DMS153 (cell line): ENCODE measurements around the gene PHIP.
"Not testable (repeated sequence)": the region's sequence is repeated elsewhere in the genome, so short reads cannot be mapped to it uniquely, and the experiment has no call there.

Experiments used
- DNase-seq: peaks from one replicate; lab custom pipeline; 2025; lab: John Stamatoyannopoulos, UW

PHIP gene

GRCh38 chr6:79078075-79078969 is at the start of gene PHIP:
TSS of gene PHIP (minus strand) at chr6:79078254. CDS start at chr6:79078068, 186 bp downstream.
- DNase-seq, result peak; percentile 95

- DNase-seq, result no peak
These were observed 49.6 kb upstream of the PHIP start for GRCh38 chr6:79127660-79128059.

- DNase-seq, result no peak
These were observed 41.2 kb upstream of the PHIP start for GRCh38 chr6:79119217-79119616.

GRCh38 chr6:79117752-79118151 is 39.7 kb upstream of the PHIP start:
- no peak for DNase-seq

GRCh38 chr6:79115553-79116182 is 37.6 kb upstream of the PHIP start:
- no peak for DNase-seq

- DNase-seq, result no peak
These were observed 33.5 kb upstream of the PHIP start for GRCh38 chr6:79111549-79111948.

- DNase-seq, result no peak
These were observed 23.1 kb upstream of the PHIP start for GRCh38 chr6:79101164-79101563.

- no peak for DNase-seq
These were observed 22.2 kb upstream of the PHIP start for GRCh38 chr6:79100304-79100703.

GRCh38 chr6:79094938-79095337 is 16.9 kb upstream of the PHIP start:
- no peak for DNase-seq

- DNase-seq, result not testable (repeated sequence)
These were observed 13.7 kb upstream of the PHIP start for GRCh38 chr6:79091801-79092200.

- DNase-seq, result no peak
These were observed 11.7 kb upstream of the PHIP start for GRCh38 chr6:79089552-79090404.

GRCh38 chr6:79084693-79085092 is 6.6 kb upstream of the PHIP start:
- DNase-seq, result no peak

- DNase-seq, result no peak
These were observed 4.2 kb upstream of the PHIP start for GRCh38 chr6:79082304-79082703.

- DNase-seq, result no peak
These were observed 3.6 kb upstream of the PHIP start for GRCh38 chr6:79081663-79082062.

- no peak for DNase-seq
These were observed 1.5 kb upstream of the PHIP start for GRCh38 chr6:79079561-79080041.

- DNase-seq, result peak; percentile 69
These were observed 359 bp downstream of the PHIP start for GRCh38 chr6:79077715-79078074.

- DNase-seq, result peak; percentile 93
These were observed 1.0 kb downstream of the PHIP start for GRCh38 chr6:79076782-79077641.

GRCh38 chr6:79076160-79076559 is 1.9 kb downstream of the PHIP start:
- no peak for DNase-seq

GRCh38 chr6:79073888-79074287 is 4.2 kb downstream of the PHIP start:
- no peak for DNase-seq

- no peak for DNase-seq
These were observed 5.3 kb downstream of the PHIP start for GRCh38 chr6:79072640-79073181.

- no peak for DNase-seq
These were observed 6.5 kb downstream of the PHIP start for GRCh38 chr6:79071547-79071946.
